Right lobe of liver (tissue), 6 donors: ENCODE results near the gene RPS4Y2. TPM values are rescaled to one million over a fixed set of nuclear protein-coding genes. Genes with fewer than 3 reads are reported as not detected.

ENCODE experiments used
- ATAC-seq, 4 donors: fragments of 200-7000 bp; cut with Tn5 transposase; one replicate each; pipeline ENCODE4 v1.9.1; 2020; ENCODE audit warnings: mild to moderate bottlenecking in 4 of 4, moderate library complexity in 4 of 4
- DNase-seq, 3 donors: peaks; one replicate each; pipeline ENCODE4 v3.0.0-alpha.2; 2020
- H3K27ac ChIP-seq, 3 donors: fragments of 200-600 bp; one replicate each; pipeline ENCODE4 v1.8.0; 2022
- H3K27me3 ChIP-seq, 2 donors: fragments of 200-600 bp; one replicate each; pipeline ENCODE4 v1.8.0; 2022
- H3K36me3 ChIP-seq, 4 donors: fragments of 200-600 bp; sonication (generic) in 1 of 4; one replicate each; pipeline versions ENCODE4 v1.5.1 to v1.8.0; 2017 to 2022; ENCODE audit warnings: control low read depth in 1 of 4
- H3K4me1 ChIP-seq, 4 donors: fragments of 200-600 bp; sonication (generic) in 1 of 4; one replicate each; pipeline versions ENCODE4 v1.5.1 to v1.8.0; 2017 to 2022; ENCODE audit warnings: control low read depth in 1 of 4
- H3K4me3 ChIP-seq, 3 donors: fragments of 200-600 bp; one replicate each; pipeline ENCODE4 v1.8.0; 2022
- H3K9me3 ChIP-seq, 4 donors: fragments of 200-600 bp; sonication (generic) in 1 of 4; one replicate each; pipeline versions ENCODE4 v1.5.1 to v1.8.0; 2017 to 2022; ENCODE audit warnings: control low read depth in 1 of 4
- CTCF ChIP-seq, 4 donors: fragments of 200-600 bp in 3 of 4; fragments of 450-650 bp in 1 of 4; IDR thresholded peaks; one replicate each; pipeline versions ENCODE4 v1.5.1 to v1.8.0; 2016 to 2022; ENCODE audit warnings: antibody characterized with exemption in 4 of 4, mild to moderate bottlenecking in 2 of 4
- POLR2A ChIP-seq: fragments of 450-650 bp; IDR thresholded peaks from one replicate; pipeline ENCODE4 v1.6.1; 2017; ENCODE audit warnings: antibody characterized with exemption, mild to moderate bottlenecking
- WGBS: methylation state at CpG from one replicate; pipeline ENCODE4 v1.1.6; 2018; ENCODE audit warnings: low coverage, low lambda C conversion rate; ENCODE audit not compliant: insufficient coverage; ENCODE audit errors: missing lambda C conversion rate; 5-methylcytosine and 5-hydroxymethylcytosine counted together
- intact Hi-C, 2 donors: fragments of 100-400 bp; cut with DNase I; formaldehyde crosslinking; loops; one replicate each; pipeline versions ENCODE4 v1.11.2 to v1.14.1; 2022
- total RNA-seq, 6 experiments: library from RNA; depleted of rRNA in 2 of 6; stranded (reverse); fragments of >200 nt in 2 of 6; fragmentation: NEBNext Ultra II Directional in 3 of 6; extraction: Animal tissue kit (Norgen Biotek cat#: 25700) in 3 of 6; gene quantifications; one replicate each; pipeline versions ENCODE4 v1.1.0 to v1.2.4, GENCODE V29; 2016 to 2023
- donor health status: DM: no; HTN: yes; CAD: no.
- donor health status: DM: no; HTN: no; CAD: no.
- donor health status: DM: no; HTN: no; CAD: no.
- donor health status: DM: no; HTN: yes; CAD: no.
- donor health status: DM: no; HTN: yes; CAD: no.

Gene RPS4Y2
- total RNA-seq, 6 experiments from 2014 or later, result not detected

GRCh38 chrY:20781408-20781807, 25.5 kb downstream of the RPS4Y2 start:
- no peak for ATAC-seq
- no CpG with 5 or more reads among the region's 4 CpGs for WGBS
- Histone ChIP-seq H3K4me3 (no peak overlapping the region), H3K27me3 (no peaks in the 10 kb centered on the region), H3K4me1 (no peaks in the 10 kb centered on the region), H3K27ac (no peak overlapping the region), H3K9me3 (no peaks in the 10 kb centered on the region), H3K36me3 (no peaks in the 10 kb centered on the region)
- intact Hi-C loops, result no loop called here
- no peak for TF ChIP-seq CTCF (IDR thresholded peaks at IDR 0.05)
- TF ChIP-seq POLR2A, result no peak
- no peak for DNase-seq

- intact Hi-C loops, result no loop called here
- H3K27ac ChIP-seq, result no peak overlapping the region
- H3K4me1 ChIP-seq, result no peaks in the 10 kb centered on the region
Measured at GRCh38 chrY:20784965-20785364, 29.1 kb downstream of the RPS4Y2 start.

GRCh38 chrY:20787076-20787475, 31.2 kb downstream of the RPS4Y2 start:
- TF ChIP-seq POLR2A (no peak), CTCF (IDR thresholded peaks at IDR 0.05) (no peak)
- intact Hi-C loops, result no loop called here
- Histone ChIP-seq H3K27me3 (no peaks in the 10 kb centered on the region), H3K27ac (no peak overlapping the region), H3K4me1 (no peaks in the 10 kb centered on the region), H3K9me3 (no peaks in the 10 kb centered on the region), H3K4me3 (no peak overlapping the region), H3K36me3 (no peaks in the 10 kb centered on the region)
- DNase-seq (no peak), ATAC-seq (no peak)
- no CpG with 5 or more reads among the region's 3 CpGs for WGBS

More at GRCh38 chrY:20784965-20785364, 29.1 kb downstream of the RPS4Y2 start:
- Histone ChIP-seq H3K27me3 (no peaks in the 10 kb centered on the region), H3K9me3 (no peaks in the 10 kb centered on the region), H3K4me3 (no peak overlapping the region), H3K36me3 (no peaks in the 10 kb centered on the region)
- TF ChIP-seq POLR2A (no peak), CTCF (IDR thresholded peaks at IDR 0.05) (no peak)
- WGBS, result no CpG with 5 or more reads among the region's 1 CpG
- no peak for DNase-seq
- no peak for ATAC-seq

- H3K4me1 ChIP-seq, result no peaks in the 10 kb centered on the region
- ATAC-seq (no peak), DNase-seq (no peak)
- H3K9me3 ChIP-seq, result no peaks in the 10 kb centered on the region
- WGBS, result no CpG with 5 or more reads among the region's 22 CpGs
- TF ChIP-seq POLR2A (no peak), CTCF (IDR thresholded peaks at IDR 0.05) (no peak)
- H3K4me3 ChIP-seq, result no peak overlapping the region
- H3K27ac ChIP-seq, result no peak overlapping the region
- intact Hi-C loops, result no loop called here
- H3K36me3 ChIP-seq, result no peaks in the 10 kb centered on the region
- H3K27me3 ChIP-seq, result no peaks in the 10 kb centered on the region
Measured at GRCh38 chrY:20798351-20799049, 42.6 kb downstream of the RPS4Y2 start.
